Small intestine (tissue), 7 donors: ENCODE measurements around the gene YWHAE. TPM values are rescaled to one million over a fixed set of nuclear protein-coding genes. Genes with fewer than 3 reads are reported as not detected.

Experiments
- DNase-seq, 2 donors: peaks; one replicate each; pipeline versions ENCODE4 v3.0.0 to v3.0.0-alpha.2; 2013
- FAIRE-seq: peaks from 2 replicates; lab custom pipeline; 2012; peaks lifted over from hg19 to GRCh38; lab: Jason Lieb, UNC
- H3K27ac ChIP-seq, 3 donors: one replicate each; pipeline ENCODE4 v1.5.1; 2013; ENCODE audit warnings: low read length in 2 of 3, mild to moderate bottlenecking in 2 of 3, control low read depth in 1 of 3, inconsistent platforms in 1 of 3, low read depth in 1 of 3, moderate library complexity in 1 of 3
- H3K27me3 ChIP-seq, 3 donors: one replicate each; pipeline ENCODE4 v1.6.1; 2013; ENCODE audit warnings: low read length in 3 of 3, inconsistent platforms in 1 of 3; ENCODE audit not compliant: control insufficient read depth in 3 of 3, insufficient read depth in 3 of 3
- H3K36me3 ChIP-seq, 3 donors: one replicate each; pipeline ENCODE4 v1.6.1; 2013; ENCODE audit warnings: low read length in 3 of 3, inconsistent platforms in 1 of 3, low read depth in 1 of 3, mild to moderate bottlenecking in 1 of 3, moderate library complexity in 1 of 3; ENCODE audit not compliant: control insufficient read depth in 3 of 3, insufficient read depth in 2 of 3
- H3K4me1 ChIP-seq, 3 donors: one replicate each; pipeline ENCODE4 v1.6.1; 2013; ENCODE audit warnings: low read length in 2 of 3, inconsistent platforms in 1 of 3, low read depth in 1 of 3, mild to moderate bottlenecking in 1 of 3, moderate library complexity in 1 of 3; ENCODE audit not compliant: control insufficient read depth in 3 of 3, insufficient read depth in 2 of 3
- H3K4me3 ChIP-seq, 3 donors: one replicate each; pipeline ENCODE4 v1.5.1; 2013; ENCODE audit warnings: low read length in 3 of 3, control low read depth in 1 of 3, inconsistent platforms in 1 of 3, low read depth in 1 of 3, mild to moderate bottlenecking in 1 of 3, moderate library complexity in 1 of 3
- H3K9me3 ChIP-seq, 2 donors: one replicate each; pipeline ENCODE4 v1.6.1; 2013; ENCODE audit warnings: low read depth in 1 of 2, low read length in 1 of 2; ENCODE audit not compliant: control insufficient read depth in 2 of 2, insufficient read depth in 1 of 2
- WGBS, 3 donors: extraction: QIAGEN DNeasy Blood & Tissue Kit; methylation state at CpG; one replicate each; pipeline ENCODE4 v1.1.7; 2013; 5-methylcytosine and 5-hydroxymethylcytosine counted together
- polyA plus RNA-seq, 4 donors: library from polyadenylated mRNA; stranded (reverse) in 3 of 4; unstranded in 1 of 4; fragments of 200-250 nt in 3 of 4; fragments of 120-200 nt in 1 of 4; gene quantifications; one replicate each; pipeline versions ENCODE4 v1.2.1 to v1.2.3, GENCODE V29; 2013
- donor health status: healthy with polysubstance abuse.
- donor health status: control.
- donor health status: control.
- donor health status: Bipolar disorder and iron deficiency.
- donor health status: healthy.

Gene YWHAE
- polyA plus RNA-seq, 4 donors = 235 to 618 (median 321) TPM

DNA sequence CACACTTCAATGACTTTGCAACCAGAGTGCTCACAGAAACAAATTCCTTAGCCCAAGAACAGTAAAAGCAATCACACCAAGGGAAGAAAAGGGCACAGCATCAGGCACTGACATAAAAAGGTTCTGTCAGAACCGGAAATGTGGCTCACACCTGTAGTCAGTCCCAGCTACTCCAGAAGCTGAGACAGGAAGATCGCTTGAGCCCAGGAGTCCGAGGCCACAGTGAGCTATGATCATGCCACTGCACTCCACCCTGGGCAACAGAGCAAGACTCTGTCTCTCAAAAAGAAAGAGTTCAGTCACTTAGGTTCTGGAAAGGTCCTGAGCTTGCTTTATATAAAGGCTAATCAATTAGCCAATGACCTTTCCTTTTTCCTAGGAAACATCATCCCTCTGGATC, 22.7 kb downstream of the YWHAE start:
- 37 to 59% (median 59%) methylated on average over 3 of the region's 3 CpGs for WGBS, 3 donors
- H3K27ac ChIP-seq = peak overlapping the region in 2 of 3 donors; percentile 0 to 42

DNA sequence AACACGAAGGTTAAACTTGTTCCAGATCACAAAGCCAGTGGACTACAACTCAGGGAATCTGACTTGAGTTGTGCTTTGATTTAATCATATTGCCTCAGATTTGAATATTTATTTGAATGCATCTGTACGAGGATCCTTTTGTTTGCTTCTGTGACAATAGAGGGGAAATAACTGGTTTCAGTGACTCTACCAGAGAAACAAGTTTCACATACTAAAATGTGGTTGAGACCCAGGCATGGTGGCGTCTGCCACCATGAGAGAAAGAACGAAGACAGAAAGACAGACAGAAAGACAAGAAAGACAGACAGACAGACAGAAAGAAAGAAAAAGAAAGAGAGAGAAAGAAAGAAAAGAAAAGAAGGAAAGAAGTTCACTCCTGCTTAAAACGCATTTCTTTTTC, 24.0 kb downstream of the YWHAE start:
- WGBS, 3 donors = 26 to 35% (median 33%) methylated on average over 5 of the region's 5 CpGs
- FAIRE-seq = no peak

More for the DNA sequence above, 22.7 kb downstream of the YWHAE start:
- Histone ChIP-seq H3K9me3 (no peaks in the 10 kb centered on the region), H3K4me3 (no peak overlapping the region), H3K4me1 (peaks cover 9 to 34% (median 26%) of the 10 kb centered on the region in 3 donors), H3K27me3 (no peaks in the 10 kb centered on the region), H3K36me3 (peaks cover 0 to 39% (median 0%) of the 10 kb centered on the region in 3 donors)
- DNase-seq = no peak
- no peak for FAIRE-seq

DNA sequence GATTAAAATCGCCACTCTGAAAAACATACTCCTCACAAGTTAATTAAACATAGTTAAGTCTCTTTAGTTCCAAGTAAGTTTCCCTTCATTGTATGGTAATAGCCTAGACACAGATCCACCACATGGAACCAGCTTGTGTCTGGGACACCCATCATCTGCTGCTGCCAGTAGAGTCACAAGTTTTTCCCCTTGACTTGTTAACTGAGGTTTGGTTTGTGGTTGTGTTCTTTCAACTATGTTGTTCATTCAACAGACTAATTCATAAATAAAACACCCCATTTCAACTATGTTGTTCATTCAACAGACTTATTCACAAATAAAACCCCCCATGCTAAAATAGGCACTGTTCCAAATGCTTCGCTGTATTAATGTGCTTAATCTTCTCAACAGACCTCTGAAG, 24.4 kb downstream of the YWHAE start:
- Histone ChIP-seq H3K4me1 (peaks cover 6 to 34% (median 26%) of the 10 kb centered on the region in 3 donors), H3K36me3 (peaks cover 0 to 36% (median 0%) of the 10 kb centered on the region in 3 donors), H3K4me3 (no peak overlapping the region), H3K9me3 (no peaks in the 10 kb centered on the region), H3K27ac (peak overlapping the region in 1 of 3 donors; percentile 40), H3K27me3 (no peaks in the 10 kb centered on the region)
- FAIRE-seq (no peak), DNase-seq (no peak)
- 14 to 23% (median 22%) methylated on average over 2 of the region's 2 CpGs for WGBS, 3 donors

More for the DNA sequence above, 24.0 kb downstream of the YWHAE start:
- Histone ChIP-seq H3K27me3 (no peaks in the 10 kb centered on the region), H3K27ac (peak overlapping the region in 1 of 3 donors; percentile 40), H3K4me1 (peaks cover 6 to 34% (median 26%) of the 10 kb centered on the region in 3 donors), H3K9me3 (no peaks in the 10 kb centered on the region), H3K4me3 (no peak overlapping the region), H3K36me3 (peaks cover 0 to 38% (median 0%) of the 10 kb centered on the region in 3 donors)
- no peak for DNase-seq

DNA sequence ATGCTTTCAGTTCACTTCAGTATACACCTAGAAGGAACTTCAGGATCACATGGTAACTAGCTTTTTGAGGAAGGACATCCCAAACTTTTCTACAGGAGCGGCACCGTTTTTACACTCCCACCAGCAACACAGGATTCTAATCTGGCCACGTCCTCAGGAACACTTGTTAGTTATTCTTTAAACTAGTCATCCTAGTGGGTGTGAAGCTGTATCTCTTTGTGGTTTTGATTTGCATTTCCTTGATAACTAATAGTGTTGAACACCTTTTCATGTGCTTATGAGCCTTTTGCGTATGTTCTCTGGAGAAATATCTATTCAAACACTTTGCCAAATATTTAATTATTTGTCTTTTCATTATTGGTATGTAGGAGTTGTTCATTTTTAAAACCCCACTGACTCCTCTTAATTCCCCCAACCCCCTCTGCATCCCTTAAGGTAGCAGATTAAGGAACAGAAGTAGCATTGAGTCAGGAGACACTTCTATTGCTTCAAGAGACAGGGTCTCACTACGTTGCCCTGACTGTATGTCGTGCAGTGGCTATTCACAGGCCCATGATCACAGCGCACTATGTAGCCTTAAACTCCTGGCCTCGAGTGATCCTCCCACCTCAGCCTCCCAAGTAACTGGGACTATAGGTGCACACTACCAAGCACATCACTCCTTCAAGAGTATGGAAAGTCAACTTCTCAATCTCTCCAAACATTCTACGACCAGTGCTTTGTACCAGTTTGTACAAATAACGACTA, 25.4 kb downstream of the YWHAE start:
- WGBS, 3 donors = 39 to 52% (median 46%) methylated on average over 10 of the region's 10 CpGs
- DNase-seq (peak in 1 of 2 donors; percentile 40), FAIRE-seq (no peak)
- H3K27me3 ChIP-seq = no peaks in the 10 kb centered on the region
- H3K9me3 ChIP-seq = no peaks in the 10 kb centered on the region
- H3K4me1 ChIP-seq = peaks cover 6 to 34% (median 26%) of the 10 kb centered on the region in 3 donors
- peak overlapping the region in 2 of 3 donors; percentile 5 to 45 for H3K27ac ChIP-seq
- H3K4me3 ChIP-seq = no peak overlapping the region
- peaks cover 0 to 40% (median 0%) of the 10 kb centered on the region in 3 donors for H3K36me3 ChIP-seq

DNA sequence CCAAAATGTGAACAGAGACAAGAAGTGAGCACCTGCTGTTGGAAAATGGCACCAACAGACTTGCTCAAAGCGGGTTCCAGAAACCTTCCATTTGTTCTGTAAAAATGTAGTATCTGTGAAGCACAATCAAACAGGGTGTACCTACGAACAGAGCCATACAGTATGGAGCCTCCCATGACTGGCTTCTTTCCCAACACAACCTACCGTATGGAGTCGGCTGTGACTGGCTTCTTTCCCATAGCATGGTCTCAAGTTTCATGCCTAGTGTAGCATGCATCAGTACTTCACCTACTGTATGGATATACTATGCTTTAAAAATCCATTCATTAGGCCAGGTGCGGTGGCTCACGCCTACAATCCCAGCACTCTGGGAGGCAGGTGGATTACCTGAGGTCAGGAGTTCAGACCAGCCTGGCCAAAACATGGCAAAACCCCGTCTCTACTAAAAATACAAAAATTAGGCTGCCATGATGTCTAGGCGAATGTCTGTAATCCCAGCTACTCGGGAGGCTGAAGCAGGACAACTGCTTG, 26.2 kb downstream of the YWHAE start:
- Histone ChIP-seq H3K4me3 (no peak overlapping the region), H3K27ac (peak overlapping the region in 1 of 3 donors; percentile 3), H3K9me3 (no peaks in the 10 kb centered on the region), H3K27me3 (no peaks in the 10 kb centered on the region), H3K4me1 (peaks cover 6 to 31% (median 26%) of the 10 kb centered on the region in 3 donors), H3K36me3 (peaks cover 0 to 47% (median 0%) of the 10 kb centered on the region in 3 donors)
- no peak for DNase-seq
- whole genome bisulfite sequencing, 3 donors = 52 to 55% (median 53%) methylated on average over 9 of the region's 9 CpGs
- FAIRE-seq = no peak

DNA sequence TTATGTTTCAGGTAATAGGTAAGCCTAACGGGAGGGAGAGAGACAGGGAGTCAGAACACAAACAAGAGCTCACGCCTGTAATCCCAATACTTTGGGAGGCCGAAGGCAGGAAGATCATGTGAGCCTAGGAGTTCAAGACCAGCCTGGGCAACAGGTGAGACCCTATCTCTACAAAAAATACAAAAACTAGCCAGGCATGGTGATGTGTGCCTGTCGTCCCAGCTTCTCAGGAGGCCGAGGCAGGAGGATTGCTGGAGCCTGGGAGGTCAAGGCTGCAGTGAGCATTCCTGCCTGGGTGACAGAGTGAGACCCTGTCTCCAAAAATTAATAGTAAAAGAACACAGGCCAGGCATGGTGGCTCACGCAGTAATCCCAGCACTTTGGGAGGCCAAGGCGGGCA, 27.4 kb downstream of the YWHAE start:
- Histone ChIP-seq H3K27me3 (no peaks in the 10 kb centered on the region), H3K9me3 (no peaks in the 10 kb centered on the region), H3K4me1 (peaks cover 6 to 31% (median 22%) of the 10 kb centered on the region in 3 donors), H3K4me3 (no peak overlapping the region), H3K27ac (no peak overlapping the region), H3K36me3 (peaks cover 0 to 44% (median 0%) of the 10 kb centered on the region in 3 donors)
- DNase-seq (no peak), FAIRE-seq (no peak)
- WGBS, 3 donors = 83 to 89% (median 88%) methylated on average over 7 of the region's 7 CpGs

DNA sequence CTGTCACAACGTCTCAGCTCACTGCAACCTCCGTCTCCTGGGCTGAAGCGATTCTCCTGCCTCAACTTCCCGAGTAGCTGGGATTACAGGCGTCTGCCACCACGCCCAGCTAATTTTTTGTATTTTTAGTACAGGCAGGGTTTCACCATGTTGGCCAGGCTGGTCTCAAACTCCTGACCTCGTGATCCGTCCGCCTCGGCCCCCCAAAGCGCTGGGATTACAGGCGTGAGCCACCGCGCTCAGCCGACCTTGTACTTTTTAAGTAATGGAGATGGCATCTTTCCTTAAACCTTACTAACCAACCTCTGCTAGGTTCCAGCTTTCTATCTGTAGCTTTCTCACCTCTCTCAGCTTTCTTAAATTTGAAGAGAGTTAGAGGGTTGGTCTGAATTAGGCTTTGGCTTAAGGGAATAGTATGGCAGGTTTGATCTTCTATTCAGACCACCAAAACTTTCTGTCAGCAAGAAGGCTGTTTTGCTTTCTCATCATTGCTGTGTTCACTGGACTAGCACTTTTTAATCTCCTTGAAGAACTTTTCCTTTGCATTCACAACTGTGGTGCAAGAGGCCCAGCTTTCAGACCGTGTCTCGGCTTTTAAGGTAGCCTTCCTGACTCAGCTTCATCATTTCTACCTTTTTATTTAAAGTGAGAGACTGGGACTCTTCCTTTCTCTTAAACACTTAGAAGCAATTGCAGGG, 28.0 kb downstream of the YWHAE start:
- no peak for FAIRE-seq
- DNase-seq = no peak
- H3K9me3 ChIP-seq = no peaks in the 10 kb centered on the region
- no peak overlapping the region for H3K27ac ChIP-seq
- no peak overlapping the region for H3K4me3 ChIP-seq
- peaks cover 6 to 25% (median 22%) of the 10 kb centered on the region in 3 donors for H3K4me1 ChIP-seq
- H3K27me3 ChIP-seq = no peaks in the 10 kb centered on the region
- 80 to 87% (median 84%) methylated on average over 17 of the region's 17 CpGs for WGBS, 3 donors
- peaks cover 0 to 43% (median 0%) of the 10 kb centered on the region in 3 donors for H3K36me3 ChIP-seq

DNA sequence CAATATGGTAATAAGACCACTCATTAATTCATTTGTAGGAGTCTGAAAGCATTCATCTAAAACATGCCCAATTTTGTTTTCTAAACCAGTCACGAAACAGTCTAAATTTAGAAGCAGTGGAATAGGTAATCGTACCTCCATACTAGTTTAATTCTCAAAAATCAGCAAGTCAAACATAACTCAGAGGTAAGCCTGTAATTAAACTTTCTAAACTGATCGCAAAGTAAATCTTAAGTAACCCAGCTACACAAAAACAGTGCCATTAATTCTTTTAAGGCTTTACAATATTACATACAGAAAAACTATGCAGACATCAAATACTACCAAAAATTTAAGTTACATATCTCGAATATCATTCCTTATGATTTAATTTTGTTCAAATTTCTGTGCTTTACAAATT, 31.4 kb downstream of the YWHAE start:
- peaks cover 0 to 3% (median 0%) of the 10 kb centered on the region in 3 donors for H3K4me1 ChIP-seq
- no peak overlapping the region for H3K4me3 ChIP-seq
- H3K9me3 ChIP-seq = no peaks in the 10 kb centered on the region
- WGBS, 3 donors = 77 to 83% (median 83%) methylated on average over 4 of the region's 4 CpGs
- H3K36me3 ChIP-seq = peaks cover 2 to 51% (median 2%) of the 10 kb centered on the region in 3 donors
- DNase-seq (no peak), FAIRE-seq (no peak)
- no peak overlapping the region for H3K27ac ChIP-seq
- H3K27me3 ChIP-seq = no peaks in the 10 kb centered on the region
